BJ (cell line): ENCODE results near the gene MPEG1. TPM values are rescaled to one million over a fixed set of nuclear protein-coding genes. Genes with fewer than 3 reads are reported as not detected.

Experiments
- CTCF ChIA-PET: fragments of 350-600 bp; formaldehyde crosslinking; extraction: SDS; loops from one replicate; lab custom pipeline; 2021; ENCODE audit warnings: antibody characterized with exemption, inconsistent platforms; lab: Yijun Ruan, JAX
- POLR2A ChIA-PET: fragments of 300-600 bp; sonication (Branson Sonifier 250); formaldehyde crosslinking; extraction: SDS; loops from one replicate; lab custom pipeline; 2021; ENCODE audit warnings: antibody characterized with exemption; lab: Charles Lee
- DNase-seq: peaks from one replicate; pipeline ENCODE4 v3.0.0-alpha.2; 2011; ENCODE audit warnings: low read depth
- H3K27me3 ChIP-seq: 2 replicates; pipeline ENCODE4 v1.6.0; 2011; ENCODE audit warnings: low read length; ENCODE audit not compliant: control insufficient read depth, insufficient read depth
- H3K36me3 ChIP-seq: 2 replicates; pipeline ENCODE4 v1.5.1; 2011; ENCODE audit warnings: low read length; ENCODE audit not compliant: control insufficient read depth, insufficient read depth
- H3K4me3 ChIP-seq: 2 replicates; pipeline ENCODE4 v1.5.1; 2011; ENCODE audit warnings: low read depth, mild to moderate bottlenecking, control low read depth, low read length
- CTCF ChIP-seq: IDR thresholded peaks from 2 replicates; pipeline ENCODE4 v1.5.1; 2011; ENCODE audit warnings: low read depth, mild to moderate bottlenecking, control low read depth, inconsistent platforms, low read length, moderate library complexity; ENCODE audit not compliant: insufficient read depth
- polyA plus RNA-seq: library from polyadenylated mRNA; depleted of rRNA; stranded (reverse); fragments of >200 nt; gene quantifications from 2 replicates; pipeline ENCODE4 v1.2.3, GENCODE V29; 2011

MPEG1 gene
- polyA plus RNA-seq, 1 experiment, result not detected

GRCh38 chr11:59255281-59255680, 42.6 kb upstream of the MPEG1 start:
- ChIA-PET POLR2A (no interaction called here), CTCF (no interaction called here)
- Histone ChIP-seq H3K36me3 (no peaks in the 10 kb centered on the region), H3K27me3 (no peaks in the 10 kb centered on the region), H3K4me3 (no peak overlapping the region)
- DNase-seq, result no peak
- TF ChIP-seq CTCF, result no peak

- CTCF ChIA-PET, result interaction anchor here (1.6 kb wide), 2 partner anchors 48 to 83 kb away, joined by 3 read pairs; no protein-coding TSS in a partner anchor
- DNase-seq, result no peak
- POLR2A ChIA-PET, result no interaction called here
- no peak for TF ChIP-seq CTCF
- Histone ChIP-seq H3K27me3 (no peaks in the 10 kb centered on the region), H3K36me3 (no peaks in the 10 kb centered on the region), H3K4me3 (no peak overlapping the region)
Measured at GRCh38 chr11:59254286-59254685, 41.6 kb upstream of the MPEG1 start.

- DNase-seq, result no peak
- H3K36me3 ChIP-seq, result no peaks in the 10 kb centered on the region
- no peak overlapping the region for H3K4me3 ChIP-seq
- ChIA-PET CTCF (interaction anchor here (1.6 kb wide), 2 partner anchors 46 to 82 kb away, joined by 3 read pairs; no protein-coding TSS in a partner anchor), POLR2A (no interaction called here)
- no peak for TF ChIP-seq CTCF
- no peaks in the 10 kb centered on the region for H3K27me3 ChIP-seq
Measured at GRCh38 chr11:59253001-59253400, 40.3 kb upstream of the MPEG1 start.

DNA sequence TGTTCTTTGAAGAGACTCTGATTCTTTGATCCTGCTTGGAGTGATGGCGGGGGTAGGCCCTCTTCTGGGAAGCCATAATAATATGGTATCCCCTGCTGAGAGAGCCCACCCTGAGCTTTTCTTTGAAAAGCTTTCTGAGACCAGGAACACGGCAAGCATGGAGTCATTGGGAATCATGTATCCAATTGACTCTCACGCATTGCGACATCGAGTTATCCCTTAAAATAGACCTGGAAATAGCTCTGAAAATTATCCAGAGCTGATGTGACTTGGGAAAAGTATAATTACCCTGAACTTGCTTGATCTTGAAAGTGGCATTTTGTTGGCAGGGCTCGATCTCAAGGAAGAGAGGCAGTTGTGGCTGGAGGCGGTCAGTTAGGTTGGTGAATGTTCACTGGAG, 36.8 kb upstream of the MPEG1 start:
- TF ChIP-seq CTCF, result no peak
- no peaks in the 10 kb centered on the region for H3K36me3 ChIP-seq
- no peak overlapping the region for H3K4me3 ChIP-seq
- ChIA-PET POLR2A (no interaction called here), CTCF (interaction anchor here (1.1 kb wide), 1 partner anchor 78 kb away, joined by 4 read pairs; the partner anchor contains the start of gene DTX4)
- no peaks in the 10 kb centered on the region for H3K27me3 ChIP-seq
- DNase-seq, result no peak

GRCh38 chr11:59247531-59248227, 35.0 kb upstream of the MPEG1 start:
- no peak for TF ChIP-seq CTCF
- no peak for DNase-seq
- ChIA-PET POLR2A (no interaction called here), CTCF (no interaction called here)
- H3K27me3 ChIP-seq, result no peaks in the 10 kb centered on the region
- H3K36me3 ChIP-seq, result no peaks in the 10 kb centered on the region
- H3K4me3 ChIP-seq, result no peak overlapping the region
